Activated naive CD8-positive, alpha-beta T cell (primary cell): ENCODE data around the gene CDC42SE2.
"Not testable (repeated sequence)": the region's sequence is repeated elsewhere in the genome, so short reads cannot be mapped to it uniquely, and the experiment has no call there.

Experiments used
- H3K27ac Mint-ChIP-seq: one replicate; pipeline ENCODE4 v1.8.0; 2021; ENCODE audit warnings: mixed read lengths
- H3K27me3 Mint-ChIP-seq: one replicate; pipeline ENCODE4 v1.8.0; 2021; ENCODE audit warnings: mixed read lengths
- H3K36me3 Mint-ChIP-seq: one replicate; pipeline ENCODE4 v1.8.0; 2021; ENCODE audit warnings: mixed read lengths
- H3K4me1 Mint-ChIP-seq: one replicate; pipeline ENCODE4 v1.8.0; 2021; ENCODE audit warnings: low read depth, mixed read lengths
- H3K4me3 Mint-ChIP-seq: one replicate; pipeline ENCODE4 v1.8.0; 2021; ENCODE audit warnings: mild to moderate bottlenecking, mixed read lengths
- H3K9me3 Mint-ChIP-seq: one replicate; pipeline ENCODE4 v1.8.0; 2021; ENCODE audit warnings: low read depth, mixed read lengths

The CDC42SE2 gene

DNA sequence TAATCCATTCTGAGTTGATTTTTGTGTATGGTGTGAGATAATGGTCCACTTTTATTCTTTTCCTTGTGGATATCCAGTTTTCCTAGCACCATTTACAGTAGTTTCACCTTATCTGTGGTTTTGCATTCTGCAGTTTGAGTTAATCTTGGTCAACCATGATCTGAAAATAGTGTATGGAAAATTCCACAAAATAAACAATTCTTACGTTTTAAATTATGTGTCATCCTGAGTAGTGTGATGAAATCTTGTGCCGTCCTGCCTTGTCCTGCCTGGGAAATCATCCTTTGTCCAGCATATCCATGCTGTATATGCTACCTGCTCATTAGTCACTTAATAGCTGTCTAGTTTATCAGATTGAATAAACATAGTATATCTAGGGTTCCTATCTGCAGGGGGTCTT is 42.1 kb downstream of the CDC42SE2 start:
- Mint-ChIP-seq H3K27ac (peak overlapping the region; percentile 75), H3K36me3 (peaks cover 5% of the 10 kb centered on the region), H3K4me3 (peak overlapping the region; percentile 57), H3K27me3 (no peaks in the 10 kb centered on the region), H3K4me1 (peaks cover 61% of the 10 kb centered on the region), H3K9me3 (no peaks in the 10 kb centered on the region)

DNA sequence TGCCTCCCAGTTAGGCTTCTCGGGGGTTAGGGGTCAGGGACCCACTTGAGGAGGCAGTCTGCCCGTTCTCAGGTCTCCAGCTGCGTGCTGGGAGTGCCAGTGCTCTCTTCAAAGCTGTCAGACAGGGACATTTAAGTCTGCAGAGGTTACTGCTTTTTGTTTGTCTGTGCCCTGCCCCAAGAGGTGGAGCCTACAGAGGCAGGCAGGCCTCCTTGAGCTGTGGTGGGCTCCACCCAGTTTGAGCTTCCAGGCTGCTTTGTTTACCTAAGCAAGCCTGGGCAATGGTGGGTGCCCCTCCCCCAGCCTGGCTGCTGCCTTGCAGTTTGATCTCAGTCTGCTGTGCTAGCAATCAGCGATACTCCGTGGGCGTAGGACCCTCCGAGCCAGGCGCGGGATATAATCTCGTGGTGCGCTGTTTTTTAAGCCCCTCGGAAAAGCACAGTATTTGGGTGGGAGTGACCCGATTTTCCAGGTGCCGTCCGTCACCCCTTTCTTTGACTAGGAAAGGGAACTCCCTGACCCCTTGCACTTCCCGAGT is 48.5 kb downstream of the CDC42SE2 start:
- Mint-ChIP-seq H3K4me1 (peaks cover 81% of the 10 kb centered on the region), H3K4me3 (peak overlapping the region; percentile 84)

DNA sequence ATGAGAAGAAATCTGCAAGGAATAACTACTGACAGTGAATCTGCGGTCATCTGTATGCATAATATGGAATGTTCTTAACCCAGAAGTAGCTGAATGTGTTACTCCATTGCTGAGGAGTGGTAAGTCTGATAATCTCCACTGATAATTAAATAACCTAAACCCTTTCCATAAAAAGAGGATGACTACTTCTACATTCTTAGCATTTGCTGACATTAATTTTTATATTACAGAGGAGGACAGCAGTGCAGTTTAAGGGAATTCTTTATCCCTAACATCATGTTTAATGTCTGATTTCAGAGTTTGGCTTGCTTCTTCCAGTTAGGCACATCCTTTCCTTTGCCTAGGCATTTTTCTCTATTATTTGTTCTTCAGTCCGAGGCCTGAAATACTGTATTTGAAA is 52.2 kb downstream of the CDC42SE2 start:
- H3K9me3 Mint-ChIP-seq = no peaks in the 10 kb centered on the region
- H3K27me3 Mint-ChIP-seq = no peaks in the 10 kb centered on the region
- peaks cover 14% of the 10 kb centered on the region for H3K36me3 Mint-ChIP-seq
- H3K27ac Mint-ChIP-seq = peak overlapping the region; percentile 84
- H3K4me1 Mint-ChIP-seq = peaks cover 79% of the 10 kb centered on the region
- peak overlapping the region; percentile 38 for H3K4me3 Mint-ChIP-seq

More for the DNA sequence above, 48.5 kb downstream of the CDC42SE2 start:
- peak overlapping the region; percentile 74 for H3K27ac Mint-ChIP-seq
- not testable (repeated sequence) for H3K27me3 Mint-ChIP-seq, H3K36me3 Mint-ChIP-seq, H3K9me3 Mint-ChIP-seq

DNA sequence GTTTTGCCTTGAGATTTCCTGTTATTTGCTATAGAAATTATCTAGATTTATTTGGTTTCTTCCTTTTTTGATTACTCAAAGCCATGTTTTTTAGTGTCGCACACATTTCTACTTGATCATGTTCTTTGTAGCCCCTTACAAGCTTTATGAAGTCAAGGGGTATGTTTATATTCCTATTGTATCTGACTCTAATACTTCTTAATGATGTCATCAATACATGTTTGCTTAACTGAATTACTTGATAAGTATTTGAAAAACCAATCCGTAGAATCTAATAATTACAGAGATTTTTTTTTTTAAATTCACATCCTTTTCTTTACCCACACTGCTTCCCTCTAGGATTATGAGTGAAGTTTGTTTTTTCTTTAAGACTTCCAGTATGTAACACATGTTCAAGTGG is 53.0 kb downstream of the CDC42SE2 start:
- peak overlapping the region; percentile 84 for H3K27ac Mint-ChIP-seq
- H3K4me1 Mint-ChIP-seq = peaks cover 77% of the 10 kb centered on the region

DNA sequence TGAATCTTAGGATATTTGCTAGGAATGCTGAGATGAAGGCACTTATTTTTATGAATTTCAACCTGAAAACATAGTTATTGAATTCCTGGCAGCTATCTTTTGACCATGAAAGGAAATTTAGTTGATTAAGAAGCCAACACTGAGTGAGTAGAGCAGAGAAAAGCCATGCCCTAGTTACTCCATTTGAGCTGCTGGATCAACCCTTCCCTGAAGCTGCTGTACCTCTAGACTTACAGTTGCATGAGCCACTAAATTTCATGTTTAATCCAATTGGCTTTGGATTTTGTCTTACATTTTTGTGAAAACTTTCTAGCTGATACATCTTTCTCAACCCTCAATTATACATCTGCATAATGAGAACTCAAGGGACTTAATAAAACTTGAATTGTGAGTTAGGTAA is 54.6 kb downstream of the CDC42SE2 start:
- Mint-ChIP-seq H3K4me3 (no peak overlapping the region), H3K36me3 (peaks cover 26% of the 10 kb centered on the region), H3K9me3 (no peaks in the 10 kb centered on the region), H3K27ac (peak overlapping the region; percentile 84), H3K4me1 (peaks cover 75% of the 10 kb centered on the region), H3K27me3 (no peaks in the 10 kb centered on the region)

More for the DNA sequence above, 53.0 kb downstream of the CDC42SE2 start:
- Mint-ChIP-seq H3K27me3 (no peaks in the 10 kb centered on the region), H3K36me3 (peaks cover 18% of the 10 kb centered on the region), H3K9me3 (no peaks in the 10 kb centered on the region), H3K4me3 (no peak overlapping the region)

DNA sequence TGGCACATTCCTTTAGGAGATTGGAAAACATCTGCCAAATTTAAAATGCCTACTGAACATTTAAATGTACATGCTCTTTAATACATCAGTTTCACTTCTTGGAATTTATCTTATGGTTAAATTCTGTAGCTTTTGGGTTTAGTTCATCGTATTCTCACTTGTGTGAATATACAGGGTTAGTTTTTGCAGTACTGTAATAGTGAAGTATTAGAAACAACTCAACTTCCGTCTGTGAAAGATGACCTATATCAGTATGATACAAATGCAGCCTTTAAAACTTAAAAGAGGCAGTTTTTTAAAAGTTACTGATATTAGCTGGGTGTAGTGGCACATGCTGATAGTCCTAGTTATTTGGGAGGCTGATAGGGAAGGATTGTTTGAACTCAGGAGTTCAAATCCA is 57.2 kb downstream of the CDC42SE2 start:
- H3K9me3 Mint-ChIP-seq = no peaks in the 10 kb centered on the region
- H3K27ac Mint-ChIP-seq = peak overlapping the region; percentile 89
- H3K4me1 Mint-ChIP-seq = peaks cover 76% of the 10 kb centered on the region
- H3K4me3 Mint-ChIP-seq = peak overlapping the region; percentile 63
- H3K36me3 Mint-ChIP-seq = peaks cover 23% of the 10 kb centered on the region
- H3K27me3 Mint-ChIP-seq = no peaks in the 10 kb centered on the region

DNA sequence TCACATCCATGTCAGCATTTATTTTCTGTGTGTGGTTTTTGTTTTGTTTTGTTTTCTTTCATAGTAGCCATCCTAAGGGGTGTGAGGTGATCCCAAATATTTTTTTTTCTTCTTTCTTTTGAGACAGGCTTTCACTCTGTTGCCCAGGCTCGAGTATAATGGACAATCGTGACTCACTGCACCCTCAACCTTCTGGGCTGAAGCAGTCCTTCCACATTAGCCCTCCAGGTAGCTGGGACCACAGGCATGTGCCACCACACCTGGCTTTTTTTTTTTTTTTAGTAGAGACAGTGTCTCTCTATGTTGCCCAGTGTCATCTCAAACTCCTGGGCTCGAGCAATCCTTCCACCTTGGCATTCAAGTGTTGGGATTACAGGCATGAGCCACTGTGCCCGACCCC is 59.1 kb downstream of the CDC42SE2 start:
- Mint-ChIP-seq H3K9me3 (peaks cover 4% of the 10 kb centered on the region), H3K4me3 (peak overlapping the region; percentile 52), H3K27ac (peak overlapping the region; percentile 85), H3K36me3 (peaks cover 22% of the 10 kb centered on the region), H3K27me3 (no peaks in the 10 kb centered on the region), H3K4me1 (peaks cover 75% of the 10 kb centered on the region)

DNA sequence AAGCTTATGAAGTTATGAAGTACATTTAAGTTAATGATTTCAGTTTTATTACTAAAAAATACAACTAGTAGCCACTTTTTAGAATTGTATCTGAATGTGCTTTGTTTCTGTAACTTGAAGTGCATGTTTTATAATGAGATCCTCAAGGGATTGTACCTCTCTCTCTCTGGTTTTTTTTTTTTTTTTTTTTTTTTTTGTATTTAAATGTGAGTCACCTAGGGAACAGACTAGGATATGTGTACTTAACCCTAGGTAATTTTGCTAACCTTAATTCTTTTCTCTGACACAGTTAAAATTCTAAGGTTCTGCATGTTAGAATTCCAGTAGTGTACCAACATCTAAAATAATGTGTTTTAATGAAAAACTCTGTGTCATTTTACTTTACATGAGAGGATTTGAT is 59.5 kb downstream of the CDC42SE2 start:
- H3K27me3 Mint-ChIP-seq = no peaks in the 10 kb centered on the region
- peaks cover 24% of the 10 kb centered on the region for H3K36me3 Mint-ChIP-seq
- H3K27ac Mint-ChIP-seq = peak overlapping the region; percentile 86
- H3K4me1 Mint-ChIP-seq = peaks cover 78% of the 10 kb centered on the region
- peaks cover 4% of the 10 kb centered on the region for H3K9me3 Mint-ChIP-seq
- peak overlapping the region; percentile 27 for H3K4me3 Mint-ChIP-seq

DNA sequence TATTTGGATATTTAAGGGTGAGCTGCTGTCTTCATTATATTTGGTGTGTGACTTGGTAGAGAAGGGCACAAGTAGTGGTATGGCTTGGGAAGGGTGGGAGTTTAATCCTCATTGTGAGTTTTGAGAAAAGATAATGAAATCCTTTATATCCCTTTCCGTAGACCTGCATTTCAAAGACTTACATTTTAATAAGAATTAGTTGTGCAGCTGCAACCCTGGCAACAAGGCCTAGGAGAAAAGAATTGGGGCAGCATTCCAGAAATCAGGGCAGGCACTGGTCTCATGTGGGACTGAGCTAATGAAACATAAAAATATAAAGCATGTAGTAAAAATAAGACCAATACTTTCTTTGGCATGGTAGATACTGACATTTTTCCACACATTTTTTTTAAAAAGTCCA is 60.5 kb downstream of the CDC42SE2 start:
- Mint-ChIP-seq H3K27ac (peak overlapping the region; percentile 46), H3K4me3 (peak overlapping the region; percentile 4), H3K4me1 (peaks cover 86% of the 10 kb centered on the region), H3K9me3 (peaks cover 4% of the 10 kb centered on the region), H3K27me3 (no peaks in the 10 kb centered on the region), H3K36me3 (peaks cover 26% of the 10 kb centered on the region)

DNA sequence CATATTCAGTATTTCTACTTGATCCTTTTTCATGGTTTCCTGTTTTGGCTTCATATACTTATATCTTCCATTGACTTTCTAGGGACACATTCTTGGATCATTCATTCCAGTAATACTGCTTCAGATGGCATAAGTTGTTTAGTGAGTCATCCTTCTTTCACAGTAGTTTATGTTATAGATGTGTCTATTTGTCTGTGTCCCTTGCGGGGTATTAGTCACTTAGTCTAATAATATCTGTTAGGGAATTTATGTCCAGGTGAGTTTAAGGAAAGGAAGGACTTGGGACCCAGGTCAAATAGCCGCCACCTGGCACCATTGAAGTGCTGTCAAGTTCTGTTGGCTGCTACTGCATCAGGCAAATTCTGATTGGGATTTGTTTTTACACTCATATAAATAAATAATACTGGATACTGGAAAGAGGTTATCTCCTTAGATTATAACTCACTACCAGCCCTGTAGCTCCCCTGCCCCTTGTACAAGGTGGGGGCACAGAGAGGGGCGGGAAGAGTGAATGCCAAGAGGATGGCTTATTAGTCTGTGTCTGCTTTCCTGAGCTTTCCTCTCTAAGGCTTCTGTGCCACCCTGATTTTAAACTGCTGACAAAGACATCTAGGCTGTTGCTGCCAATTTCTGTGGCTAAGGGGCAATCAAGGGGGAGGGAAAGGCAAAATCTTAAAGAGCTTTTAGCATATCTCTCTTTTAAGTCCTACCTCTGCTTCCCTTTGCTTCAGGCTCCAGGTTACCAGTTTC is 64.9 kb downstream of the CDC42SE2 start:
- H3K27me3 Mint-ChIP-seq = no peaks in the 10 kb centered on the region
- peaks cover 4% of the 10 kb centered on the region for H3K9me3 Mint-ChIP-seq
- H3K4me1 Mint-ChIP-seq = peaks cover 81% of the 10 kb centered on the region
- peaks cover 16% of the 10 kb centered on the region for H3K36me3 Mint-ChIP-seq
- H3K4me3 Mint-ChIP-seq = peak overlapping the region; percentile 38
- H3K27ac Mint-ChIP-seq = peak overlapping the region; percentile 90

DNA sequence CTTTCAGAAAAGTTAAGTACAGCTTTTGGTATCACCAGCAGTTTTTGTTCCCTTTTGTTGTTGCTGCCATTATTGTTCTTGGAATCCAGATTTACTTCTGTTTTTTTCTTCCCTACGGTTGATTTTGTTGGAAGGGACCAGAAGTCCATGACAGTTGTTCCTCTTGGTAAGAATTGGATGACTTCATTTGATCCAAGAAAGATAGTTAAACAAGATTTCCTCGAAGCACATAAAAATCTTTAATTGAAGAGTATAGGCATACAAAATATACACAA is 65.4 kb downstream of the CDC42SE2 start:
- Mint-ChIP-seq H3K4me3 (peak overlapping the region; percentile 3), H3K27ac (peak overlapping the region; percentile 90), H3K27me3 (no peaks in the 10 kb centered on the region), H3K36me3 (peaks cover 16% of the 10 kb centered on the region), H3K4me1 (peaks cover 81% of the 10 kb centered on the region), H3K9me3 (peaks cover 4% of the 10 kb centered on the region)

DNA sequence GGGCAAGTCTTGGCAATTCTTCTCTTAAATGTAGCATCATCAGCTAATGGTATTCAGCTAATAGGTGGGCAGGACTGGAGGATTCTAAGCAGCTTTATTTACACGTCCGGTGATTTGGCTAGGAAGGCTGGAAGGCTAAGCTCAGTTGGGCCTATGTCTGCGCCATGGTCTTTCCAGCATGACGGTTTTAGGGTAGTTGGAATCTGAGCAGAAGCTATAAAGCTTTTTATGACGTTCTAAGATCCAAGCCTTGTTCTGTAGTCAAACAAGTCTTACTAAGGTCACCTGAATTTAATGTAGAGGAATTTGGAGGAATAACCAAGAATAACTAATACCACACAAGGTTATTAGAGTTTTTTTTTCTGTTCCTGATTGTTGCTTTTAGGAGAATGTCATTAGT is 66.2 kb downstream of the CDC42SE2 start:
- Mint-ChIP-seq H3K4me1 (peaks cover 81% of the 10 kb centered on the region), H3K36me3 (peaks cover 21% of the 10 kb centered on the region), H3K4me3 (peak overlapping the region; percentile 21), H3K27me3 (no peaks in the 10 kb centered on the region), H3K27ac (peak overlapping the region; percentile 86), H3K9me3 (peaks cover 4% of the 10 kb centered on the region)

DNA sequence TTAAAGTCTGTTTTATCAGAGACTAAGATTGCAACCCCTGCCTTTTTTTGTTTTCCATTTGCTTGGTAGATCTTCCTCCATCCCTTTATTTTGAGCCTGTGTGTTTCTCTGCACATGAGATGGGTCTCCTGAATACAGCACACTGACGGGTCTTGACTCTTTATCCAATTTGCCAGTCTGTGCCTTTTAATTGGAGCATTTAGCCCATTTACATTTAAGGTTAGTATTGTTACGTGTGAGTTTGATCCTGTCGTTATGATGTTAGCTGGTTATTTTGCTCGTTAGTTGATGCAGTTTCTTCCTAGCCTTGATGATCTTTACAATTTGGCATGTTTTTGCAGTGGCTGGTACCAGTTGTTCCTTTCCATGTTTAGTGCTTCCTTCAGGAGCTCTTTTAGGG is 71.9 kb downstream of the CDC42SE2 start:
- peaks cover 26% of the 10 kb centered on the region for H3K36me3 Mint-ChIP-seq
- H3K9me3 Mint-ChIP-seq, H3K27me3 Mint-ChIP-seq: not testable (repeated sequence)
- H3K4me3 Mint-ChIP-seq = peak overlapping the region; percentile 33
- peak overlapping the region; percentile 85 for H3K27ac Mint-ChIP-seq
- H3K4me1 Mint-ChIP-seq = peaks cover 78% of the 10 kb centered on the region

DNA sequence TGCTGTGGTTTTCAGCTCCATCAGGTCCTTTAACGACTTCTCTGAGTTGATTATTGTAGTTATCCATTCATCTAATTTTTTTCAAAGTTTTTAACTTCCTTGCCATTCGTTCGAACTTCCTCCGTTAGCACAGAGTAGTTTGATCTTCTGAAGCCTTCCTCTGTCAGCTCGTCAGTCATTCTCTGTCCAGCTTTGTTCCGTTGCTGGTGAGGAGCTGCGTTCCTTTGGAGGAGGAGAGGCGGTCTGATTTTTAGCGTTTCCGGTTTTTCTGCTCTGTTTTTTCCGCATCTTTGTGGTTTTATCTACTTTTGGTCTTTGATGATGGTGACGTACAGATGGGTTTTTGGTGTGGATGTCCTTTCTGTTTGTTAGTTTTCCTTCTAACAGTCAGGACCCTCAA is 72.9 kb downstream of the CDC42SE2 start:
- not testable (repeated sequence) for H3K9me3 Mint-ChIP-seq, H3K27me3 Mint-ChIP-seq
- Mint-ChIP-seq H3K4me1 (peaks cover 83% of the 10 kb centered on the region), H3K4me3 (peak overlapping the region; percentile 46), H3K27ac (peak overlapping the region; percentile 85), H3K36me3 (peaks cover 35% of the 10 kb centered on the region)

DNA sequence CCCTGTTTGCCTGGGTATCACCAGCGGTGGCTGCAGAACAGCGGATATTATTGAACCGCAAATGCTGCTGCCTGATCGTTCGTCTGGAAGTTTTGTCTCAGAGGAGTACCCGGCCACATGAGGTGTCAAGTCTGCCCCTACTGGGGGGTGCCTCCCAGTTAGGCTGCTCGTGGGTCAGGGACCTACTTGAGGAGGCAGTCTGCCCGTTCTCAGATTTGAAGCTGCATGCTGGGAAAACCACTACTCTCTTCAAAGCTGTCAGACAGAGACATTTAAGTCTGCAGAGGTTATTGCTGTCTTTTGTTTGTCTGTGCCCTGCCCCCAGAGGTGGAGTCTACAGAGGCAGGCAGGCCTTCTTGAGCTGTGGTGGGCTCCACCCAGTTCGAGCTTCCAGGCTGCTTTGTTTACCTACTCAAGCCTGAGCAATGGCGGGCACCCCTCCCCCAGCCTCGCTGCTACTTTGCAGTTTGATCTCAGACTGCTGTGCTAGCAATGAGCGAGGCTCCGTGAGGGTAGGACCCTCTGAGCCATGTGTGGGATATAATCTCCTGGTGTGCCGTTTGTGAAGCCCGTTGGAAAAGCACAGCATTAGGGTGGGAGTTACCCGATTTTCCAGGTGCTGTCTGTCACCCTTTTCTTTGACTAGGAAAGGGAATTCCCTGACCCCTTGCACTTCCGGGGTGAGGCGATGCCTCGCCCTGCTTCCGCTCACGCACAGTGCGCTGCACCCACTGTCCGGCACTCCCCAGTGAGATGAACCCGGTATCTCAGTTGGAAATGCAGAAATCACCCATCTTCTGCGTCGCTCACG is 73.6 kb downstream of the CDC42SE2 start:
- peak overlapping the region; percentile 46 for H3K4me3 Mint-ChIP-seq
- H3K27ac Mint-ChIP-seq = peak overlapping the region; percentile 85
- peaks cover 35% of the 10 kb centered on the region for H3K36me3 Mint-ChIP-seq
- H3K27me3 Mint-ChIP-seq, H3K9me3 Mint-ChIP-seq: not testable (repeated sequence)
- H3K4me1 Mint-ChIP-seq = peaks cover 83% of the 10 kb centered on the region
